Skeletal muscle cell (primary cell): ENCODE results near the gene QKI.

Experiments
- DNase-seq: peaks from one replicate; pipeline ENCODE4 v3.0.0-alpha.2; 2010; ENCODE audit warnings: low read depth
- H3K4me3 ChIP-seq: 2 replicates; pipeline ENCODE4 v1.5.1; 2011; ENCODE audit warnings: low read depth, mild to moderate bottlenecking, control low read depth, low read length, moderate library complexity

Gene QKI

DNA sequence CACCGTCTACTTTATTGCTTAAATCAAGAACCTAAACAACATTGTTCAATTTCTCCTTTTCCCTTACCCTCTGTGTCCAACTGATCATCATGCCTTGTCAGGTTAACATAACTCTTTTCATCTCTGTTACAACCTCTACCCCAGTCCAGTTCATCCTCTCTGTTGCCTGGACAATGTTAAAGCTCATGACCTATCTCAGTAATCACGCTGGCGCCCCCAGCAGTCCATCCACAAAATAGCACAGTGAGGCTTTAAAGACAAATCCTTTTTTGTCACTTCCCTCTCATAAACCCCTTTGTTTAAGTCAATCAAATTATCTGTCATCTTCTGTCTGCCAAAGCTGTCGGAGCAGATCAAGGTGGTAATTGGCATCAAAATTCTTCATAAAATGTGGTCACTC, 140.1 kb downstream of the QKI start:
- no peak overlapping the region for H3K4me3 ChIP-seq
- DNase-seq, result no peak

DNA sequence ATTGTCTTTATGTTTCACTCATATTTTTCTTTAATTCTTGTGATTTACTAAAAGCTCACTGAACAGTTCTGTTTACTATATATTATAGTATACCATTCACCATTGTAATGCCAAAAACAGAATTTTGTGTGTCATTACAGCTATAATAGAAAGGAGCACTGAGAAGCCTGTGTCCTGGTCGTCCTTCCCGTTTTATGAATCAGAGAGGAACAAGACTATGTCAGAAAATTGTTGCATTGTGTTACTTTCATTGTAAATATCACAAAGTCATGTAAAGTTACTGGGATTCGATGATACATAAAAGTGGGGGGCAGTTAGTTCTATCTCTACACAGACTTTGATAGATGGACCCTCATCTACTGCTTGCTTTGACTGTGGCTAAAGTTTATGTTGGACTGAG, 145.1 kb downstream of the QKI start:
- no peak overlapping the region for H3K4me3 ChIP-seq
- no peak for DNase-seq

DNA sequence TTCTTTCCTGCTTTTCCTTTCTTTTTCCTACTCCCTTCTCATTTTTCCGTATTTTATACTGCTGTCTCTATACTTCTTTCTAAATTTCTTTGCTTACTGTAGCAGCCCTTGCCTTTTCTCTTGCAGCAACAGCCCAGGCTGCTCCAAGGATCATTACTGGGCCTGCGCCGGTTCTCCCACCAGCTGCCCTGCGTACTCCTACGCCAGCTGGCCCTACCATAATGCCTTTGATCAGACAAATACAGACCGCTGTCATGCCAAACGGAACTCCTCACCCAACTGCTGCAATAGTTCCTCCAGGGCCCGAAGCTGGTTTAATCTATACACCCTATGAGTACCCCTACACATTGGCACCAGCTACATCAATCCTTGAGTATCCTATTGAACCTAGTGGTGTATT, 148.8 kb downstream of the QKI start:
- H3K4me3 ChIP-seq, result no peak overlapping the region
- DNase-seq, result no peak

DNA sequence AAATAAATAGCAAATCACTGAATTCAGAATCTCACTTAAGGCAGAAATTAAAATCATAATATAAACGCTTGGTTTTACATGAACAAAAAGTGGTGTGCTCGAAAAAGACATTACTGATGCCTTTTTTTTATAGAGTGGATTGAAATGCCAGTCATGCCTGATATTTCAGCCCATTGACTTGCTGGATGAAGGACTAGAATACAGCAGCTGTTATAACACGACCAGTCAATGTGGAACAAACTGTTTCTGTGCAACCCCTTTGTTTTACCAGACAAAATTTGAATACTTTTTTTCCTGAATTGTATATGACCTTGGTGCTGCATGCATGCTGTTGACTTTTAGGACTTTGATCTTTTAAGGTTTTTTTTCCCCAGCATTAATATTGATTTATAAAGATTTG, 150.0 kb downstream of the QKI start:
- no peak for DNase-seq
- no peak overlapping the region for H3K4me3 ChIP-seq

DNA sequence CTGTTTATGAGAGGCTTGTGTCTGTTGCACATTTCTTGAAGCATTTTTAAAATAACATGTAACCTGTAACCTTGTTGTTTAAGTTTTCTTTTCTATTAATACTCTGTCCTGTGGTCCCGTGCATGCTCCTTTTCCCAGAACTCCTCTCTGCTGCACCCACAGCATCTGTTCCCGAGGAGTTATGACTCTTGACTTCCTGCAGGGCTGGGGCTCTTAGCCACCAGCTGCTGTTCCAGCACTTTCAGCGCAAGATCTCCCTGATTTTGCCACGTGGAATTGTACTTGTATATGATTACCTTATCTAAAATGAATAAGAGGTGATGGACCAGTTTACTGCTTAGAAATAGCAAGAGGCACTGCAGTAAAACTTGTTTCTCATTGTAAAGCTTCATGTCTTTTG, 150.6 kb downstream of the QKI start:
- H3K4me3 ChIP-seq, result no peak overlapping the region
- peak; percentile 34 for DNase-seq

DNA sequence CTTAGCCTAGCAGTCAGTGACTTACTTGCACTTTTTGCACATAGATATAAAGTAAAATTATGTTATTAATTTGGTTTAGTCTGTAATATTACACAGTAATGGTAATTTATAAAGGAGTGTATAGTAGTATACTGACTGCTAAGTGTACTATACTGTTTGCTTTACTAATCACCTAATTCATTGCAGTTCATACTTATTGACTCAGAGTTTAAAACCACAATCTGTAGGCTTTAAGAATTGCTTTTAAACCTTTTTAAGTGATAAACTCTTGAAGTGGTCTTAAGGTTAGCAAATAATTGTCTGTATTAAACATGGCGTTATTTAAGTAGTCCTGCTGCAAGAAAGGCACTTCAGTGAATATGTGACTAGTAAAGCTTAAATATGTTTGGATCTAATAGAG, 151.5 kb downstream of the QKI start:
- no peak for DNase-seq
- H3K4me3 ChIP-seq, result no peak overlapping the region

DNA sequence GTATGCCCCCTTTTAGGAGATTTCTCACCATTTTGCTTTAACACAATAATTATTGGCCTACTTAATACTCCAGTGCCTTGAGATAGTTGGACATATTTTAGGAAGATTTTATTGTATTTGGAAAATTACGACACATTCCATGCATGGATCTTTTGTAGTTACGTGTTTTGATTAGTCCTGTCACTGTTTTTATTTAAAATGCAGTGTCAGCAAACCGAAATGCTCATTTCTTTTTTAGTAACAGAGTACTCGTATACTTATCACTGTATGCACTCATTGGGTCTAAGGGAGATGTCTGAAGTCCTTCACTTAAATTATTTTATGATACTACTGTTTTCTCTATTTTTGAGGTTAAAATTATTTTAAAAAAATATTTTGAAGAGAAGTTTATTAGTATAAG, 153.8 kb downstream of the QKI start:
- DNase-seq, result no peak

DNA sequence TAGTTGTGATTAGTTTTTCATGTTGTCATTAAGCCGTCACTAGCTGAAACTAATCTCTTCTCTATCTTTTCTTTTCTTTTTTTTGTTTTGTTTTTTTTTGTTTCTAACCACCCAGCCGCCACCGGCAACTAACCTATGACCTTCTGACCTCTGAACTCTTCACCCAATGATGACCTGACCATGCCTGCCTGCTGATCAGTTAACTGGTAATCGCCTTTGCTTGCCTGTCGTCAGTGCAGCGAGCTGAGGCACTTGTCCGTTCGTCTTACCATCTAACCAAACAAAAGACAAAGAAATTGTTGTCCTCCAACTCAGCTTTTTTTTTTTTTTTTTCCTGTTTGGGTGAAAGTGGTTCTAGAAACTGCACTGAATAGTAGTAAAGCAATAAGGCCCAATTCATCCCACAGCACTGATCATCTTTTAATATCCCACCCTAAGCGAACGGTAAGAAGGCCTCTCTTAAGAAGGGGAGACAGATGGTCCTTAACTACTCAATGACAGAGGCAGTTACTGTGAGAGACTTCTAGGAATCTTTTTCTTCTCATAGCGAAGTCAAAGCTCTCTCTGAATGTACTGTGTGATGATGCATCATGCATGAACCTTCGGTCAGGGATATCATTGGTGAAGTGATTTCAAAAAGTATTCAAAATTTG, 156.2 kb downstream of the QKI start:
- DNase-seq, result no peak
- H3K4me3 ChIP-seq, result no peak overlapping the region

More for the DNA sequence above, 153.8 kb downstream of the QKI start:
- H3K4me3 ChIP-seq, result no peak overlapping the region

DNA sequence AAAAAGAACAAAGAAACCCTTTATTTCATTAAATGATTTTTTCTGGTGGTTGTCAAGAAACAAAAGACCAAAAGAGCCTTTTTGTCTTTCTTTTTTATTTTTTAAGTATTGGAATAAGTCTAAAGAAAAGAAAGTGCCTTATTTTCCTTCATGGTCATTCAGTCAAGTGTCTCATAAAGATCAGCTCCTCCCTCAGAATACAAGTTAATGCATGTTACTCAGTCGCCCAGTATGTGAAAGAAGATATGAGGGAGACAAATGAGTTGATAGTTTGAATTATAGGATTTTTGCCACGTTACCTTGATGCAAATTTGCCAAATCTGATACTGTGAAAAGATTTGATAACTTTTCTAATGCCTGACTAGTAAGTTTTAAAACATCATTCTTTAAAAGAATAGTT, 157.2 kb downstream of the QKI start:
- H3K4me3 ChIP-seq, result no peak overlapping the region
- no peak for DNase-seq

DNA sequence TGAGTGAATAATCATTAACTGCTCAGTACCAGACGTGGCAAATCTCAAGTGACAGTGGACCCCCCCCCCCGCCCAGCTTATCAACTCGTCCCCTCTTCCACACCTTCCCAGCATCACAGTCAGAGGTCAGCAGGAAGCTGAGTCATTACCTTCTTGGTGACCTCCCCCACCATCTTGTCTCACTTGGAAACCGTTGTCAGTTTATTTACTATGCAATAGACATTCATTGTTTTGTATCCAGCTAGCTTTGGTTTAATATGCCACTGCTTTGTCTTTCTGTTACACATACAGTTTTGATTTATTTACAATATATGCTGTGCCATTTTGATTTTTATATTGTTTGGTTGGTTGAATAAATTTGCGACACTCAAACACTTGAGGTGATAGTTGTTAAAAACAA, 158.1 kb downstream of the QKI start:
- DNase-seq, result no peak
- H3K4me3 ChIP-seq, result no peak overlapping the region

DNA sequence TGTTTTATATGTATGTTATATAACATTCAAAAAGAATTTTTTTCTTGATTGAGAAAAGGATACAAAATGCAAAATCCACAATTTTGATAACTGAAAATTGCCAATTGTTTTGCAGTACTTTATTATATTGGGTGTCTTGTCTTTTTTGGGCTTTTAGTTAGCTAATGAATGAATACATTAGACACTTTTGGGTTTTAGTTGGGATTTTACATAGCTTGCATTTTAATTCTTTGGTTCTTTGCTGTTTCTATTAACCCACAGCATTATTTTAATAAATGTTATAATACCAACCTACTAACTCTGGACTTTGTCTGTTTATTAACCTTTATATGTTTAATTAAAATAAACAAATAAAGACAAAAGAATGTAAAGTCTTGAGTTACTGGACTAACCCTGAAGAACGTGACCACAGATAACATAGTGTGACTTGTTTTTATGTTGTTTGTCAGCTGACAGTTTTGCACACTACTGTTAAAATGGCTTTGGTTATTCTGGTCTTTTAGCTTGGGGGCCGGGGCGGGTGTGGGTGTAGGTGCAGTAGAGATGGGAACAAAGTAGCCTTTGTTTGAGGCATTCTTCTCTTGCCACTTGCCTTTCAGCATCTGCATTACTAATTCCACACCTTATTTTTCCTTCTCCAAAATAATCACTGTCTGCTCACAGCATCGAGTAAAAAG, 159.1 kb downstream of the QKI start:
- H3K4me3 ChIP-seq, result no peak overlapping the region
- DNase-seq, result no peak

DNA sequence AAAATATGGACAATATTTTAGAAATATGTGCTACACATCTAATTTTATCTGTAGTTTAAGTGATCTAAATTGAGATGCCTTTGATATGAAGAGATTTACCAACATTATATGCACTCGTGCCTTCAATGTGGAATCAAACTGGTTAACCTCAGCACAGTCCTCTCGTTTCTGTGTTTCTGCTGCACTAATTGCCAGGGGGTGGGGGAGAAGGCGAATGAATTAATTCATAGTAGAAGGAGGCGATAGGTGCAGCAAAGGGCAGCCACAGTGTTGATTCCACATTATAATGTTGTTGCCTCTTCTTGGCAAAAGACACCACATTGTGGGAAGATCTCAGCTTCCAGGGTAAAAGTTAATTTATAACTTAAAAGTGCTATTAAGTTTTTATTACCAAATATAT, 161.6 kb downstream of the QKI start:
- no peak overlapping the region for H3K4me3 ChIP-seq
- no peak for DNase-seq

DNA sequence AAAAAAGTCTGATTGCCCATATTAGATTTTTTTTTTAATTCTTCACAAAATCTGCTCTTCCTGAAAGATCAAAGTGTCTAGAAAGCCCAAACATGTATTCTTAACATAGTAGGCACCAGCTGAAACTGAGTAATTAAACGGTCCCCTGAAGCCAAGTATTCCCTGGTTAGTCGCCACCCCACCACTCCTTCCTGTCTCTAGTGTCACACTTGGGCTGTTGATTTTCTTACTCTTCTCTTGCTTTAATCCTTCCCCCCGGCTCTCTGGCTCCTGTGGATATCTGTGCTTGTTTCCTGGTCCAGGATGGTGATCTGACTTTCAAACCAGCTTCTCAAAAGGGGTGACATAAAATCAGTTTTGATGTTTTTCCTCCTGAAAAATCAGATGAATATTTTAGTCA, 162.9 kb downstream of the QKI start:
- no peak overlapping the region for H3K4me3 ChIP-seq
- no peak for DNase-seq

DNA sequence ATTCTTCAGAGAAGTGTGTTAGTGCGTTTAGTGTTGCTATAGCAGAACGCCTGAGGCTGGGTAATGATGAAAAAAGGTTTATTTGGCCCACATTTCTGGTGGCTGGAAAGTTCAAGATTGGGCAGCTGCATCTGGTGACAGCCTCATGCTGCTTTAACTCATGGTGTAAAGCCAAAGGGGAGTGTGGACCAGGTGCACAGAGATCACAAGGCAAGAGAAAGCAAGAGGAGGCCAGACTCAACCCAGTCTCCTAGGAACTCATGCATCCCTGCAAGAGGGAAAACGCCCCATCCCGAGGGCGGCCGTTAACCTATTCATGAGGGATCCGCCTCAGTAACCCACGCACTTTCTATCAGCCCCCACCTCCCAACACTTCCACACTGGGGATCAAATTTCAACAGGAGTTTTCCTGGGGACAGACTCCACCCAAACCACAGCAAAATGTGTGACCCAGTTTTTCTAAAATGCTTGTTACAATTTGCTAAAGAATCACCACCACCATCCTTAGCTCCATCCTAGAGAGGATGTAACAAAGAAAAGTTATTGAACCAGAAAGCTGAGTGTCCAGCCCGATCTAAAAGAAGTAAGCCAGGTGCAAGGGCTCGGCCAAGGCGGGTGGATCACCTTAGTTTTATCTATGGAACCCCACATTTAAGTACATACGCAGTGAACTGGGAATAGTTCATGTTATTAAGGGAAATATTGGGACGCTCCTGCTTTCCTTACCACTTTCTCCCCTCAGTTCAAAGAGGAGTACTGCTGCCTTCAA, 164.8 kb downstream of the QKI start:
- DNase-seq, result no peak
- no peak overlapping the region for H3K4me3 ChIP-seq

DNA sequence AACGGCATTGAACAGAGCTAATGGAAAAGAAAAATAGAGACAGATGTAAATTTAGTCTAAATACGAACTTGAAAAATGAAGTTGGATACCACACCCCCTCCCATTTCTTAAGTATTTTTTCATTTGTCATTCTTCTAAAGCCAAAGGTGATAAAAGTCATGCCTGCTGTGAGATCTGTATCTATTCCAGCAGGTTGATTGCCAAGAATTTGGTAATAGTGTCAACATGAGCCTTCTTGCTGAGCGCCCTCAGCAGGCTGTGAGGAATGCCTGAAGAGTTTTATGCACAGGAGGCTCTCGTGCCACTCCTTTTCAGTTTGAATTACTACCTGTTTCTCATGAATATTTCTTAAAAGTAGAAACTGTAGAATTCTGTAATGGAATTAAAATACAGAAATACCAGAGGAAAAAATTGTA, 165.4 kb downstream of the QKI start:
- no peak overlapping the region for H3K4me3 ChIP-seq
- no peak for DNase-seq

DNA sequence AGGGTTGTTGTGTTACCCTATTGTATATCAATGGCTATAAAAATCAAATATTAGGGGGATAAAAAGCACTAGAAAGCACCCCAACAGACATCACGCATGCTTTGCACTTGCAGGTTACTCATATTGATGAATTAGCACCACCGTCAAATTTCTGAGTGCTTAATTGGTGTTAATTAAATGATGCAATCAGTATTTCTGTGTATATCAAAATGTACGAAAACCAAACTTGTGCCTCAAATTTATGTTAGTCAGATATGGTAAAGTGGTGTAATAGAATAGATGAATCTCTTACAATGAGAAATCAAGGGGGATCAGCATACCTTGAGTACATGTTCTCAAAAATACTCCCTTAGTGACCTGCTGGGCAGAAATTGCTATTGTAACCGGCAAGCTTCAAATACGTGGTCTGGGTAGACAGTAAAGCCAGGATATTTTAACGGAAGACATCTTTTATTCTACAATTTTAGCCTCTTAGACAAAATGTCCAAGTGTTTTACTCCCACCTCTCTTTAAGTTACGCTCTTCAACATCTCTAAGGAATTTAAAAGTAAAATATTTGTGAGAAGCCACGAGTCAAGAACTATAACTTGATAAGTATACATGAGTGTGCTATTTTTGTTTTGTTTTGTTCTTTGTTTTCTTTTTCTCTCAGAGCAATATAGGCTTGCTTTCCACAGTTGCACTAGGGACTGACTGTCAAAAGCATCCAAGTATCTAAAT, 166.0 kb downstream of the QKI start:
- DNase-seq, result no peak

DNA sequence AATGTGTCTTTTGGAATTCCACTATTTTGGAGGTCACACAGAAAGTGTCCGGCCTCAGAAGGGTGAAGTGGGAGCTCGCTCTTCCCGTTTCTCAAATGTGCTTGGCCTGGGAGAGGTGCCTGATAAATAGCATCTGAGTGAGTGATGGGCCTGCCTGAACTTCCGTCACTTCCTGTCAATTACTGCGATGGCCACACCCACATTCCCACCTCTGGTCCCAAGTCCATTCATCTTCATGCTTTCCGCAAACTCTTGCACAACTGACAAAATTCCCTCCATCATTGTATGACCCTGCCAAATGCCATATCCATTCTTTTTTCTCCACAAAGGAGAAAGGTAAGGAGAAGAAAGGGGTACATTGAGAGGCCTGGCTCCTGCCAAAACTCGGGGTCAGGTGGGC, 169.0 kb downstream of the QKI start:
- H3K4me3 ChIP-seq, result no peak overlapping the region
- no peak for DNase-seq

More for the DNA sequence above, 166.0 kb downstream of the QKI start:
- H3K4me3 ChIP-seq, result no peak overlapping the region

DNA sequence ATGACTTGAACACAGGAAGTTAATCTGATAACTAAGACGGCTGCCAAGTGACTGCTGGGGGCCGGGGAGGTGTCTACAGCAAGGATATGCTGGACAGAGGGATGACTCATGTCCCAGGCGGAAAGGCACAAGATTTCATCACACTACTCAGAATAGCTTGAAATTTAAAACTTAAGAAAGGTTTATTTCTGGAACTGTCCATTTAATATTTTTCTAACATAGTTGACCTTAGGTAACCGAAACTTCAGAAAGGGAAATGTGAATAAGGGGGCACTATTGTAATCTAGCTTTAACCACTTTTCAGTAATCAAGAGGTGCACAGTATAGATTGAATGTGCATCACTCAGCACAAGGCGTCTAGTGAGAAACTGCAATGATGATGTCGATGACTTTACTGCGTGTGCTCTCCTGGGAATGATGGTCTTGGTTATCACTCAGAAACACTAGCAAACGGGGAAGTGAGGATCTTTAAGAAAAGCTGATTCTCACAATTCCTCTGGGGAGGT, 171.5 kb downstream of the QKI start:
- no peak overlapping the region for H3K4me3 ChIP-seq
- DNase-seq, result peak; percentile 89

DNA sequence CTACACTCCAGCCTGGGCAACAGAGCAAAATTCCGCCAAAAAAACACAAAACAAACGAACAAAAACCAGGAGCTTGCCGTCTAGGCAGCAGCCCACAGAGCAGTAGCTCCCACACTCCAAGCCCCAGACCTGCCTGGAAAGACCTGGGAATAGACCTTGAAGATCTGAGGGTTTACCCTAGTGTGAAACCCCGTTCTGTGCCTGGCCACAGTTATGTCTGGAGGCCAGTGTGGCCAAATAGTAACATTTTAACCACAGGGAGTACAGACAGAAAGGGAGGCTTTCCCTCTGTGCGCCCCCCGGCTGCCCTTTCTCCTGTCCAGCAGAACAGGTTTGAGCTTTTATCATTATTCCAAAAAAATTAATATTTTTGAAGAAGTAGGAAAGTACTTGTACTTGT, 172.4 kb downstream of the QKI start:
- no peak overlapping the region for H3K4me3 ChIP-seq

More for the DNA sequence above, 172.4 kb downstream of the QKI start:
- DNase-seq, result no peak
